K562 (cell line): ENCODE results near the gene DNAJC6. TPM values are rescaled to one million over a fixed set of nuclear protein-coding genes. Genes with fewer than 3 reads are reported as not detected.

Experiments used
- TSC22D4 ChIP-seq: fragments of 450-650 bp; IDR thresholded peaks from 2 replicates; pipeline ENCODE4 v1.6.1; 2016; ENCODE audit warnings: missing genetic modification characterization, missing biosample characterization, control low read depth
- ZNF184 ChIP-seq: sonication (generic); formaldehyde crosslinking; IDR thresholded peaks from 2 replicates; pipeline ENCODE4 v1.5.0; 2020; ENCODE audit warnings: missing genetic modification reagents
- ZNF780A ChIP-seq: fragments of 250-450 bp; sonication (Bioruptor Pico); IDR thresholded peaks from 2 replicates; pipeline ENCODE4 v1.5.0; 2021; ENCODE audit warnings: mild to moderate bottlenecking
- polyA plus RNA-seq, 8 experiments: library from polyadenylated mRNA; depleted of rRNA in 4 of 8; stranded (reverse) in 5 of 8; unstranded in 3 of 8; fragments of >200 nt; fragmentation: Nextera tagmentation in 2 of 8; fragmentation: Illumina TruSeq in 1 of 8; extraction: Ambion mirVana in 2 of 8; extraction: Trizol in 1 of 8; gene quantifications; 2 replicates each; pipeline versions ENCODE4 v1.2.1 to v1.2.3, GENCODE V29; 2011 to 2014; ENCODE audit warnings: inconsistent platforms in 1 of 8, missing spikeins in 1 of 8
- total RNA-seq, 7 experiments: library from RNA; depleted of rRNA in 6 of 7; stranded (reverse); fragments of >200 nt in 6 of 7; fragmentation: Illumina TruSeq in 2 of 7; extraction: Trizol in 2 of 7; gene quantifications; 2 replicates each; pipeline versions ENCODE4 v1.2.1 to v1.2.3, GENCODE V29; 2011 to 2021; ENCODE audit warnings: low replicate concordance in 1 of 7
- TF ChIP-seq, protein P1 (sequence below): fragments of 450-650 bp; IDR thresholded peaks from 2 replicates; pipeline ENCODE4 v1.6.1; 2016; ENCODE audit warnings: mild to moderate bottlenecking, moderate library complexity

The DNAJC6 gene
- total and polyA plus RNA-seq, 9 of the 15 experiments (the other 6 are each of a cell fraction or from before 2014, with no cell fraction given): 6.7 to 78.7 (median 28.0) TPM

DNA sequence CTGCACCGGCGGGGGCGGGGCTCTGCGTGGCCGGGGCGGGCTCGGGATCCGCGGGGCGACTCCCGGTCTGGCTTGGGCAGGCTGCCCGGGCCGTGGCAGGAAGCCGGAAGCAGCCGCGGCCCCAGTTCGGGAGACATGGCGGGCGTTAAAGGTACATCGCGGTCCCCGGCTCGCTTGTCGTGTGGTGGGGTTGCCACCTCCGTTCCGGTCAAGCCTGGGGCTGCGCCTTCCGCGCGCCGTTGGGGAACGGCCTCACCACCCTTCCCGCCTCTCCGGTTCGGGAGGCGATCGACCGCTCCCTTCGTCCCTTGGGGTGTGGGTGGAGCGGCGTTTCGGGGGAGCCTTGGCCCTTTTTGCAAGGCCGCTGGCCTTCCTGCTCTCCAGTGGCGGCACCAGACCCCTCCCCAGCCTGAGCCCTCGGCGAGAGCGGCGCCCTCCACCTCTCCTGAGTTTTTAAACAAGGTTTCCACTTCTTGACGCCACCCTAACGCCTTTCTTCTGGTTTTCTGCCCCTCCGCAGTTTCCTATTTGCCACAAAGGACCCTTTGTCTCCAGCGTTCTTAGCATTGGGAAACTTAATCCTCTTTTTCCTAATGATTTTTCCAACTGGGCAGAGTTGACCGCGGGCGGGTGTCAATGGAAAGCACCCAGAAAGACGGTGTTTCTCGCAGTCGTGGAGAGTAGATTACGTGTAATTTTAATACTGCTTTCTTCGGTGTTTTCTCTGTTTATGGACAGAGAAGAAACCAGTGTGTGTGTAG lies 111.4 kb downstream of the DNAJC6 start, which contains the start of the genes LEPR and LEPROT (continued):
- TF ChIP-seq TSC22D4 (tag): no peak
- TF ChIP-seq ZNF184 (CRISPR knock-in tag): no peak
- TF ChIP-seq, protein P1, sequence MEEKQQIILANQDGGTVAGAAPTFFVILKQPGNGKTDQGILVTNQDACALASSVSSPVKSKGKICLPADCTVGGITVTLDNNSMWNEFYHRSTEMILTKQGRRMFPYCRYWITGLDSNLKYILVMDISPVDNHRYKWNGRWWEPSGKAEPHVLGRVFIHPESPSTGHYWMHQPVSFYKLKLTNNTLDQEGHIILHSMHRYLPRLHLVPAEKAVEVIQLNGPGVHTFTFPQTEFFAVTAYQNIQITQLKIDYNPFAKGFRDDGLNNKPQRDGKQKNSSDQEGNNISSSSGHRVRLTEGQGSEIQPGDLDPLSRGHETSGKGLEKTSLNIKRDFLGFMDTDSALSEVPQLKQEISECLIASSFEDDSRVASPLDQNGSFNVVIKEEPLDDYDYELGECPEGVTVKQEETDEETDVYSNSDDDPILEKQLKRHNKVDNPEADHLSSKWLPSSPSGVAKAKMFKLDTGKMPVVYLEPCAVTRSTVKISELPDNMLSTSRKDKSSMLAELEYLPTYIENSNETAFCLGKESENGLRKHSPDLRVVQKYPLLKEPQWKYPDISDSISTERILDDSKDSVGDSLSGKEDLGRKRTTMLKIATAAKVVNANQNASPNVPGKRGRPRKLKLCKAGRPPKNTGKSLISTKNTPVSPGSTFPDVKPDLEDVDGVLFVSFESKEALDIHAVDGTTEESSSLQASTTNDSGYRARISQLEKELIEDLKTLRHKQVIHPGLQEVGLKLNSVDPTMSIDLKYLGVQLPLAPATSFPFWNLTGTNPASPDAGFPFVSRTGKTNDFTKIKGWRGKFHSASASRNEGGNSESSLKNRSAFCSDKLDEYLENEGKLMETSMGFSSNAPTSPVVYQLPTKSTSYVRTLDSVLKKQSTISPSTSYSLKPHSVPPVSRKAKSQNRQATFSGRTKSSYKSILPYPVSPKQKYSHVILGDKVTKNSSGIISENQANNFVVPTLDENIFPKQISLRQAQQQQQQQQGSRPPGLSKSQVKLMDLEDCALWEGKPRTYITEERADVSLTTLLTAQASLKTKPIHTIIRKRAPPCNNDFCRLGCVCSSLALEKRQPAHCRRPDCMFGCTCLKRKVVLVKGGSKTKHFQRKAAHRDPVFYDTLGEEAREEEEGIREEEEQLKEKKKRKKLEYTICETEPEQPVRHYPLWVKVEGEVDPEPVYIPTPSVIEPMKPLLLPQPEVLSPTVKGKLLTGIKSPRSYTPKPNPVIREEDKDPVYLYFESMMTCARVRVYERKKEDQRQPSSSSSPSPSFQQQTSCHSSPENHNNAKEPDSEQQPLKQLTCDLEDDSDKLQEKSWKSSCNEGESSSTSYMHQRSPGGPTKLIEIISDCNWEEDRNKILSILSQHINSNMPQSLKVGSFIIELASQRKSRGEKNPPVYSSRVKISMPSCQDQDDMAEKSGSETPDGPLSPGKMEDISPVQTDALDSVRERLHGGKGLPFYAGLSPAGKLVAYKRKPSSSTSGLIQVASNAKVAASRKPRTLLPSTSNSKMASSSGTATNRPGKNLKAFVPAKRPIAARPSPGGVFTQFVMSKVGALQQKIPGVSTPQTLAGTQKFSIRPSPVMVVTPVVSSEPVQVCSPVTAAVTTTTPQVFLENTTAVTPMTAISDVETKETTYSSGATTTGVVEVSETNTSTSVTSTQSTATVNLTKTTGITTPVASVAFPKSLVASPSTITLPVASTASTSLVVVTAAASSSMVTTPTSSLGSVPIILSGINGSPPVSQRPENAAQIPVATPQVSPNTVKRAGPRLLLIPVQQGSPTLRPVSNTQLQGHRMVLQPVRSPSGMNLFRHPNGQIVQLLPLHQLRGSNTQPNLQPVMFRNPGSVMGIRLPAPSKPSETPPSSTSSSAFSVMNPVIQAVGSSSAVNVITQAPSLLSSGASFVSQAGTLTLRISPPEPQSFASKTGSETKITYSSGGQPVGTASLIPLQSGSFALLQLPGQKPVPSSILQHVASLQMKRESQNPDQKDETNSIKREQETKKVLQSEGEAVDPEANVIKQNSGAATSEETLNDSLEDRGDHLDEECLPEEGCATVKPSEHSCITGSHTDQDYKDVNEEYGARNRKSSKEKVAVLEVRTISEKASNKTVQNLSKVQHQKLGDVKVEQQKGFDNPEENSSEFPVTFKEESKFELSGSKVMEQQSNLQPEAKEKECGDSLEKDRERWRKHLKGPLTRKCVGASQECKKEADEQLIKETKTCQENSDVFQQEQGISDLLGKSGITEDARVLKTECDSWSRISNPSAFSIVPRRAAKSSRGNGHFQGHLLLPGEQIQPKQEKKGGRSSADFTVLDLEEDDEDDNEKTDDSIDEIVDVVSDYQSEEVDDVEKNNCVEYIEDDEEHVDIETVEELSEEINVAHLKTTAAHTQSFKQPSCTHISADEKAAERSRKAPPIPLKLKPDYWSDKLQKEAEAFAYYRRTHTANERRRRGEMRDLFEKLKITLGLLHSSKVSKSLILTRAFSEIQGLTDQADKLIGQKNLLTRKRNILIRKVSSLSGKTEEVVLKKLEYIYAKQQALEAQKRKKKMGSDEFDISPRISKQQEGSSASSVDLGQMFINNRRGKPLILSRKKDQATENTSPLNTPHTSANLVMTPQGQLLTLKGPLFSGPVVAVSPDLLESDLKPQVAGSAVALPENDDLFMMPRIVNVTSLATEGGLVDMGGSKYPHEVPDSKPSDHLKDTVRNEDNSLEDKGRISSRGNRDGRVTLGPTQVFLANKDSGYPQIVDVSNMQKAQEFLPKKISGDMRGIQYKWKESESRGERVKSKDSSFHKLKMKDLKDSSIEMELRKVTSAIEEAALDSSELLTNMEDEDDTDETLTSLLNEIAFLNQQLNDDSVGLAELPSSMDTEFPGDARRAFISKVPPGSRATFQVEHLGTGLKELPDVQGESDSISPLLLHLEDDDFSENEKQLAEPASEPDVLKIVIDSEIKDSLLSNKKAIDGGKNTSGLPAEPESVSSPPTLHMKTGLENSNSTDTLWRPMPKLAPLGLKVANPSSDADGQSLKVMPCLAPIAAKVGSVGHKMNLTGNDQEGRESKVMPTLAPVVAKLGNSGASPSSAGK: no peak
- TF ChIP-seq ZNF780A (CRISPR knock-in tag): no peak
